GM19372 (cell line): ENCODE data around the gene PLEKHO1.
"Not testable (repeated sequence)": the region's sequence is repeated elsewhere in the genome, so short reads cannot be mapped to it uniquely, and the experiment has no call there.

Experiments
- ATAC-seq: cut with Tn5 transposase; IDR thresholded peaks from one replicate; pipeline ENCODE4 v1.9.1; 2021; ENCODE audit warnings: mild to moderate bottlenecking, low read depth, moderate library complexity; ENCODE audit not compliant: unreplicated experiment

The PLEKHO1 gene

DNA sequence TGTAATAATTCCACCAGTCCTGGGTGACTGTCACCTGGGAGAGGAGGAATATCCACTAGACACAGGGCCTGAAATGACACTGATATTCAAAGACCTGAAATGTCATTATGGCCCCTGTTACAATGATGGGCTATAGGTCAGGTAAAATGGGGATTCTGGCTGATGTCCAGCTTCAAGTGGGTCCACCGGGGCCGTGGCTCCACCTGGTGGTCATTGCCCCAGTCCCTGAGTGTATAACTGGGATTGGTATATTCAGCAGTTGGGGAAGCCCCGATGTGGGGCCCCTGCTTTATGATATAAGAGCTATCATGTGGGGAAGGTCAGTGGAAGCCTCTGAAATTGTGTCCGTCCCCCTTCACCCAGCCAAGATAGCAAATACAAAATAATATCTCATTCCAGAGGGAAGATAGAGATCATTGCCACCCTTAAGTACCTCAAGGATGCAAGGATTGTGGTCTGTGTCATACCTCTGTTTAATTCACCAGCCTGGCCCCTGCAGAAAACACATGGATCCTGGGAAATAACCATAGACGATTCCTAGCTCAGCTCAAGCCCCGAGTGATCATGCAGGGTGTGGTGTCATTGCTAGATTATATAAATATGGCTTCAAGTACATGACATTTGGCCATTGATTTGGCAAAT lies 19.4 kb downstream of the PLEKHO1 start:
- ATAC-seq = no peak

DNA sequence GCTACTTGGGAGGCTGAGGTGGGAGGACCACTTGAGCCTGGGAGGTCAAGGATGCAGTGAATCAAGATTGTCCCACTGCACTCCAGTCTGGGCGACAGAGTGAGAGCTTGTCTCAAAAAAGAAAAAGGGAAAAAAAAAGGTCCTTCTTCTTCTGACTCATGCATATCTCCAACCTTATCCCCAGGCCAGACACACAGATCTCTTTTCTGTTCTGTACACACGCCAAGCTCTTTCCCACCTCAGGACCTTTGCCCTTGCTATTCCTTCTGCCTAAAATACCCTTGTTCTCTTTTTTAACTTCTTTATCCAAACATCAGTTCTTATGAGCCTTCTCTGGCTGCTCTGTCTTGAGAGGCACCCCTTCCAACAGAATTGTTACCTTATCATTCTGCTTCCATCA lies 22.1 kb downstream of the PLEKHO1 start:
- ATAC-seq = no peak

- ATAC-seq = no peak
Measured at GRCh38 chr1:150173141-150173585, 23.4 kb downstream of the PLEKHO1 start.

- no peak for ATAC-seq
Measured at GRCh38 chr1:150176593-150176992, 26.9 kb downstream of the PLEKHO1 start.

DNA sequence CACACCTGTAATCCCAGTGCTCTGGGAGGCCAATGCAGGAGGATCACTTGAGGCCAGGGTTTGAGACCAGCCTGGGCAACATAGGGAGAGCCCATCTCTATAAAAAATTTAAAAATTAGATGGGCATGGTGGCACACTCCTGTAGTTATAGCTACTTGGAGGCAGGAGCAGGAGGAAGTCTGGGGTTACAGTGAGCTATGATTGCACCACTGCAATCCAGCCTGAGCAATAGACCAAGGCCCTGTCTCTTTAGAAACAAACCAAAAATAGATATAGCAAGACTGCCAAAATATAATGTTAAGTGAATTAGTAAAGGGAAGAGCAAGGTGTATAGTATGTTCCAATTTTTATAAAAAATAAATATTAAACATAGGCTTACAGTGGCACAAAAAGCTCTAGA lies 28.8 kb downstream of the PLEKHO1 start:
- no peak for ATAC-seq

GRCh38 chr1:150179867-150180266 lies 30.2 kb downstream of the PLEKHO1 start:
- no peak for ATAC-seq

GRCh38 chr1:150180474-150180873 lies 30.8 kb downstream of the PLEKHO1 start:
- no peak for ATAC-seq

DNA sequence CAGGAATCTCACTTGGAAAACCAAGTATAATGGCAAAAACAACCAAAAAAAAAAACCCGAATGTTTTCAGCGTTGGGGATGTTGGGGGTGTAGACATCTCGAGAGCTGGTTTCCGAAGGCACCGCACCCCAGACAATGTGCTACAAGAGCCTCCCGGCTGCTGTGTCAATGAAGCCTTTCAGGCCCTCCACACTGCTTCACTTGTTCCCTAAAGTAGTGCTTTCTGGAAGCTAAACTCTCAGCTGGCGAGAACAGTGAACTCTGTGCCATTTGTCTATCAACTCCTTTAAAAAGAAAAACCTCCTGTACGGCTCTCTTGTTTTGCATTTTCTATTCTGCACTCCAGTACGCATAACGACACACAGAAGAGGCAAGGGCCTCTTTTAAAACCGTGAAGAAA lies 32.5 kb downstream of the PLEKHO1 start:
- no peak for ATAC-seq

DNA sequence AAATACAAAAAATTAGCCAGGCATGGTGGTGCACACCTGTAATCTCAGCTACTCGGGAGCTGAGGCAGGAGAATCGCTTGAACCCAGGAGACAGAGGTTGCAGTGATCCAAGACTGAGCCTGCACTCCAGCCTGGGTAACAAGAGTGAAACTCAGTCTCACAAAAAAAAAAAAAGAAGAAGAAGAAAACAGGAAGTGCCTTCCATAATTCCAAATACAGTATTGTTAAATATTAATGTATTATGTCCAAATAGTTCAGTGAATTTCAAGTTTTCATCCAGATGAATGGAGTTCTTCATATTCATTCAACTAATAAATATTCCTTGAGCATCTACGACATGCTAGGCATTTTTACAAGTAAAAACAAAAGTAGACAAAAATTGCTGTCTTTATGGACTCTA lies 33.3 kb downstream of the PLEKHO1 start:
- no peak for ATAC-seq

- ATAC-seq = no peak
Measured at GRCh38 chr1:150185481-150185880, 35.8 kb downstream of the PLEKHO1 start.

DNA sequence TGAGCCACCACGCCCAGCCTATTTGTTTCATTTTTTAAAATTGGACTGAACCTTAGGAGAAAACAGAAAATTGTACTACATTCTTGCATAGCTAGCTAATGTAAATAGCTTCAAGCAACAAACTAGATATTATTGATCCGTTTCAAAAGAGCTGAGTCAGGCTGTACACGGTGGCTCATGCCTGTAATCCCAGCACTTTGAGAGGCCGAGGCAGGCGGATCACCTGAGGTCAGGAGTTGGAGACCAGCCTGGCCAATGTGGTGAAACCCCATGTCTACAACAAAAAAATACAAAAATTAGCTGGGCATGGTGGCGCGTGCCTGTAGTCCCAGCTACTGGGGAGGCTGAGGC lies 36.7 kb downstream of the PLEKHO1 start:
- not testable (repeated sequence) for ATAC-seq

- no peak for ATAC-seq
Measured at GRCh38 chr1:150186789-150187559, 37.3 kb downstream of the PLEKHO1 start.

- no peak for ATAC-seq
Measured at GRCh38 chr1:150187560-150187931, 37.8 kb downstream of the PLEKHO1 start.

- no peak for ATAC-seq
Measured at GRCh38 chr1:150192012-150192411, 42.3 kb downstream of the PLEKHO1 start.

DNA sequence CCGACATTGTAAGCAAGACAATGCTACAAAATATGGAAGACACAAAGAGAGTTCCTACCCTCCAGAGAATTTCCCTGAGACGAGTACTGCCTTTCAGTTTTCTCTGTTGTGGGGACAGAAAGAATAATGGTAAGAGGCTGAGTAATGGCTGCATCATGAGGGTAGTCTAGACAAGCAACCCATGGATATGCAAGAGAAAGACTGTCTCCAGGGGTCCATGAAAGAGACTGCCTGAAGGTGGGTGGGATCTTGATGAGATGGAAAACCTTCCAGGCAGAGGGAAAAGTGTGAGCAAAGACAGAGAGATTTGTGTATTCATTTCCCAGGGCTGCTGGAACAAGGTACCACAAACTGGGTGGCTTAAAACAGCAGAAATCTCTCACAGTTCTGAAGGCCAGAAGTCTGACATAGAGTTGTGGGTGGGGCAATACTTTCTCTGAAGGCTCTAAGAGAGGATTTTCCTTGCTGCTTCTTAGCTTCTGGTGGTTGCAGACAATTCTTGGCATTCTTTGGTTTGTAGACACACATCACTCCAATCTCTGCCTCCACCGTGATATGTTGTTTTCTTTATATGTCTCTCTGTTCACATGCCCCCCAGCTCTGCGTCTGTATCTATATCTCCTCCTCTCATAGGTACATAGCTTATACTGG lies 44.8 kb downstream of the PLEKHO1 start:
- no peak for ATAC-seq

DNA sequence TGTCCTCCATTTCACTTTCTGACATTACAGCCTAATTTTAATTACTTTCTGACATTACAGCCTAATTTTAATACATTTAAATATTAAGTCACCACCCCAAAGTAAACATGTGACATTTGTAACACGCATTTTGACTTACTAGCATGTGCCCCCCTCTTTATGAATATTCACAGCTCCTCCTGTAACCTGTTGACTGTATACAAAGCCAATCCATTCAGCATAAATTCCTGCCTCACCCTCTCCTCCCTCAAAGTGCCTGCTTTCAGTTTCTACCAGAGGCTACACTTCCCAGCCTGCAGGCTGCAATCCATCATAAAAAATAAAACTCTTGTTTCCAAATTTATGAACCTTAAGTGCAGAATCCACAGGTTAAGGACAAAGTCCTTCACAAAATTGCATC lies 46.7 kb downstream of the PLEKHO1 start:
- no peak for ATAC-seq

DNA sequence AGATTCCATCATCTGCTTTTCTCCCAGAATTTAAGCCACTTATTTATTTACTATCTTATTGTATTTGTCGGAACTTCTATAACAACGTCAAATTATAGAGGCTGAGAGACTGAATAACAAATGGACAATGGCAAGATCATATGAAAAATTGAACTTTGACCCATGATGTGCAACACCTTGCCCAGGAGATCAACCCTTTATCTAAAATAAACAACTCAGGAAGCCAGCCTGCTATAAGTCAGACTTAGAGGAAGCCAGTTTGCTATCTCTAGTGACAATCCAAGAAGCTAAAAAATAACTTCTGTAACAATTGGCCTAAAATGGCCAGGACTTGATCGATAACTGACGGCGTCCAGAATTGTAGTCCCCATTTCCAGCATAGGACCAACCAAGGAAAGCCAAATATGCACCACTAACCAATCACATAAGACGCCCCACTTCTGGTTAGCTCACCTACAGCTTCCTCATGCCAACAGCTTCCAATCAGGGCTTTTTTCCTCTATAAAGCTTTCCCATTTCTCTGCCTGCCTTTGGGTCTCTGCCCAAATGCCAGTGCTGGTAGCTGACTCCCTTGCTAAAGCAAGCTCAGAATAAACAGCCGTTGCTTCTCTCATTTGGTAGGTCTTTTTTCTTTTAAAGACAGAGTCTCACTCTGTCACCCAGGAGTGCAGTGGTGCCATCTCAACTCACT lies 57.7 kb downstream of the PLEKHO1 start:
- ATAC-seq = no peak

GRCh38 chr1:150208460-150208859 lies 58.7 kb downstream of the PLEKHO1 start:
- not testable (repeated sequence) for ATAC-seq
